ENCODE measurements around the gene ANKH.

ANKH gene

DNA sequence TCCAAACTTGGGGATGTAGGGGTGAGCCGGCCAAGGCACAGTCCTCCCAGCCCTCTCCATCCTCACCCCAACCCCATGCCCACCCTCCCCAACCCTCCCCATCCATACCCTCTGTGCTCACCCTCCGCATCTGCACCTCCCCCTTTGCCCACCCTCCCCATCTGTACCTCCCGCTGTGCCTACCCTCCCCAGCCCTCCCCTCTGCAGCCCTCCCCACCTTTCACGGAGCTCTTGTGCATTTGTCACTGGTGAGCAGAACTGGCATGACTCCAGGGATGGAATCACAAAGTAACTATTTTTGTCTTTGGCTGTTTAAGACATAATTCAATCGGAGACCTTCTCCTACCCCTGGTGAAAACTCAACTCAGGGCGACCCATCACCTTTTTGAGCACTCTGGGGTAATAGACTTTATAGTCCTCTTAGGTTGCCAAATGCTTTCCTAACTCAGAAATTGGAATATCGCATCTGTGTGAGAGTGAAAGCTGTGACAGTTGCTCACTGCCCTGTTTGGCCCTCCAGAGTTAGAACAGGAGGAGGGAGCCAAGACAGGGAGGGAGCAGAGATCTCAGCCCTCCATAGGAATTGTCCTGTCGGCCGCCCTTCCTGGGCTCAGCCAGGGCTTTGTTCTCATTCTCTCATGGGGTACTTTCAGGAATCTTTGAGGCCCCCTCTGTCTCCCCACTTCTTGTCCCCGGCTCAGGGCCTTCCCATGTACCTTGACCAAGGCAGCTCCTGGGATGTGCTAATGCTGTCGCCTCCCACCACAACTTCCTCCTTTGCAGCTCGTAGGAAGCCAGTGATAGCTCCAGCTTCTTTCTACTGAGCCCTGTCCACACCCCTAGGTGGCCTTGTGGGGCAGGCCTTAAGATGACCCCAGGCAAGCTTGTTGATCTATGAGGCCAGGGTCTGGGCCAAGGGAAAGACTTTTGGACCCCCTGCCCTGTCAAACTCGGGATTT, 170.8 kb downstream of the ANKH start:
- TF ChIP-seq BACH2 (CRISPR knock-in tag; IDR thresholded peaks at IDR 0.05; ENCODE audit: borderline replicate concordance) = no peak
- TF ChIP-seq ZFP30 (CRISPR knock-in tag; IDR thresholded peaks at IDR 0.05) = no peak
- TF ChIP-seq GLIS3 (CRISPR knock-in tag; IDR thresholded peaks at IDR 0.05) = no peak
- no peak for TF ChIP-seq TCF4 (CRISPR knock-in tag; IDR thresholded peaks at IDR 0.05; ENCODE audit: borderline replicate concordance)
- no peak for TF ChIP-seq OSR1 (CRISPR knock-in tag; IDR thresholded peaks at IDR 0.05)
- TF ChIP-seq PPARA (CRISPR knock-in tag; IDR thresholded peaks at IDR 0.05; ENCODE audit: borderline replicate concordance) = no peak
- TF ChIP-seq ISL1 (CRISPR knock-in tag; IDR thresholded peaks at IDR 0.05) = no peak
- TF ChIP-seq, protein P1, sequence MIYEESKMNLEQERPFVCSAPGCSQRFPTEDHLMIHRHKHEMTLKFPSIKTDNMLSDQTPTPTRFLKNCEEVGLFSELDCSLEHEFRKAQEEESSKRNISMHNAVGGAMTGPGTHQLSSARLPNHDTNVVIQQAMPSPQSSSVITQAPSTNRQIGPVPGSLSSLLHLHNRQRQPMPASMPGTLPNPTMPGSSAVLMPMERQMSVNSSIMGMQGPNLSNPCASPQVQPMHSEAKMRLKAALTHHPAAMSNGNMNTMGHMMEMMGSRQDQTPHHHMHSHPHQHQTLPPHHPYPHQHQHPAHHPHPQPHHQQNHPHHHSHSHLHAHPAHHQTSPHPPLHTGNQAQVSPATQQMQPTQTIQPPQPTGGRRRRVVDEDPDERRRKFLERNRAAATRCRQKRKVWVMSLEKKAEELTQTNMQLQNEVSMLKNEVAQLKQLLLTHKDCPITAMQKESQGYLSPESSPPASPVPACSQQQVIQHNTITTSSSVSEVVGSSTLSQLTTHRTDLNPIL (CRISPR knock-in tag; IDR thresholded peaks at IDR 0.05; ENCODE audit: low read depth) = no peak
- no peak for TF ChIP-seq ZFP3 (CRISPR knock-in tag; IDR thresholded peaks at IDR 0.05)
- TF ChIP-seq TOX (CRISPR knock-in tag; IDR thresholded peaks at IDR 0.05; ENCODE audit: borderline replicate concordance) = no peak
- TF ChIP-seq ARNTL (CRISPR knock-in tag; IDR thresholded peaks at IDR 0.05; ENCODE audit: borderline replicate concordance, low read depth) = no peak
- ATAC-seq = no peak; the same call in 1 of the 3 replicates

DNA sequence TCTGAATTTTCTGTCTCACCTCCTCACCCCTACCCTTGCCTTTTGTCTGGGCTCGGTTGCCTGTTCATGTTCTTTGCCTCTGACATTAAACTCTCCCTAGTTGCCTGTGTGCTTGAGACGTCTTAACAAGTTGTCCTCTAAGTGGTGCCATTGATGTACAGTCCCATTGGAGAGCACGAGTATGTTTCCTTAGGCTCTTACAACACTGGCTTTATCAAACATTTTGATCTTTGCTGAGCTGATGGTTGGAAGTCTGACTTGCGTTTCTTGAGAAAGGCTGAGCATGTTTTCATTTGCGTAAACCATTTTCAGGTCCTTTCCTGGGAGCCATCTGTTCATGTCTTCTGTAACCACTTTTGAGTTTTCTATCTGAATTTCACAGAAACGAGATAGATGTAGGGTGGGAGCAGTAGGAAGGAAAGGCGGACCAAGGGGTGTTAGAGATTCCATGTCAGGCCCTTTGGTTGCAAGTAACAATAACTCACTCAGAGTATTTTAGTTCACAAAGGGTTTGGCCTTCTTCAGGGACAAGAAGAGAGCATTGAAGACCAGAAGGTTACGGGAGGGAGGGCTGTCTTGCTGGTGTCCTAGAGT, 171.7 kb downstream of the ANKH start:
- TF ChIP-seq GLIS3 (CRISPR knock-in tag; IDR thresholded peaks at IDR 0.05) (no peak), TOX (CRISPR knock-in tag; IDR thresholded peaks at IDR 0.05; ENCODE audit: borderline replicate concordance) (no peak), CSDC2 (CRISPR knock-in tag; IDR thresholded peaks at IDR 0.05) (no peak), ZFP30 (CRISPR knock-in tag; IDR thresholded peaks at IDR 0.05) (no peak), RARB (CRISPR knock-in tag; IDR thresholded peaks at IDR 0.05) (no peak), ZC3H10 (CRISPR knock-in tag; IDR thresholded peaks at IDR 0.05) (no peak), PPARA (CRISPR knock-in tag; IDR thresholded peaks at IDR 0.05; ENCODE audit: borderline replicate concordance) (no peak), ARNTL (CRISPR knock-in tag; IDR thresholded peaks at IDR 0.05; ENCODE audit: borderline replicate concordance, low read depth) (no peak), ESRRG (CRISPR knock-in tag; IDR thresholded peaks at IDR 0.05) (no peak), ZNF565 (CRISPR knock-in tag; conservative IDR thresholded peaks at IDR 0.05; ENCODE audit: low read depth) (no peak), TCF4 (CRISPR knock-in tag; IDR thresholded peaks at IDR 0.05; ENCODE audit: borderline replicate concordance) (no peak), ZNF70 (CRISPR knock-in tag; IDR thresholded peaks at IDR 0.05) (no peak)
- TF ChIP-seq, protein P2, sequence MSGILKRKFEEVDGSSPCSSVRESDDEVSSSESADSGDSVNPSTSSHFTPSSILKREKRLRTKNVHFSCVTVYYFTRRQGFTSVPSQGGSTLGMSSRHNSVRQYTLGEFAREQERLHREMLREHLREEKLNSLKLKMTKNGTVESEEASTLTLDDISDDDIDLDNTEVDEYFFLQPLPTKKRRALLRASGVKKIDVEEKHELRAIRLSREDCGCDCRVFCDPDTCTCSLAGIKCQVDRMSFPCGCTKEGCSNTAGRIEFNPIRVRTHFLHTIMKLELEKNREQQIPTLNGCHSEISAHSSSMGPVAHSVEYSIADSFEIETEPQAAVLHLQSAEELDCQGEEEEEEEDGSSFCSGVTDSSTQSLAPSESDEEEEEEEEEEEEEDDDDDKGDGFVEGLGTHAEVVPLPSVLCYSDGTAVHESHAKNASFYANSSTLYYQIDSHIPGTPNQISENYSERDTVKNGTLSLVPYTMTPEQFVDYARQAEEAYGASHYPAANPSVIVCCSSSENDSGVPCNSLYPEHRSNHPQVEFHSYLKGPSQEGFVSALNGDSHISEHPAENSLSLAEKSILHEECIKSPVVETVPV (CRISPR knock-in tag; IDR thresholded peaks at IDR 0.05) = no peak
- TF ChIP-seq, protein P1 (CRISPR knock-in tag; IDR thresholded peaks at IDR 0.05; ENCODE audit: low read depth) = no peak
- TF ChIP-seq, protein P3, sequence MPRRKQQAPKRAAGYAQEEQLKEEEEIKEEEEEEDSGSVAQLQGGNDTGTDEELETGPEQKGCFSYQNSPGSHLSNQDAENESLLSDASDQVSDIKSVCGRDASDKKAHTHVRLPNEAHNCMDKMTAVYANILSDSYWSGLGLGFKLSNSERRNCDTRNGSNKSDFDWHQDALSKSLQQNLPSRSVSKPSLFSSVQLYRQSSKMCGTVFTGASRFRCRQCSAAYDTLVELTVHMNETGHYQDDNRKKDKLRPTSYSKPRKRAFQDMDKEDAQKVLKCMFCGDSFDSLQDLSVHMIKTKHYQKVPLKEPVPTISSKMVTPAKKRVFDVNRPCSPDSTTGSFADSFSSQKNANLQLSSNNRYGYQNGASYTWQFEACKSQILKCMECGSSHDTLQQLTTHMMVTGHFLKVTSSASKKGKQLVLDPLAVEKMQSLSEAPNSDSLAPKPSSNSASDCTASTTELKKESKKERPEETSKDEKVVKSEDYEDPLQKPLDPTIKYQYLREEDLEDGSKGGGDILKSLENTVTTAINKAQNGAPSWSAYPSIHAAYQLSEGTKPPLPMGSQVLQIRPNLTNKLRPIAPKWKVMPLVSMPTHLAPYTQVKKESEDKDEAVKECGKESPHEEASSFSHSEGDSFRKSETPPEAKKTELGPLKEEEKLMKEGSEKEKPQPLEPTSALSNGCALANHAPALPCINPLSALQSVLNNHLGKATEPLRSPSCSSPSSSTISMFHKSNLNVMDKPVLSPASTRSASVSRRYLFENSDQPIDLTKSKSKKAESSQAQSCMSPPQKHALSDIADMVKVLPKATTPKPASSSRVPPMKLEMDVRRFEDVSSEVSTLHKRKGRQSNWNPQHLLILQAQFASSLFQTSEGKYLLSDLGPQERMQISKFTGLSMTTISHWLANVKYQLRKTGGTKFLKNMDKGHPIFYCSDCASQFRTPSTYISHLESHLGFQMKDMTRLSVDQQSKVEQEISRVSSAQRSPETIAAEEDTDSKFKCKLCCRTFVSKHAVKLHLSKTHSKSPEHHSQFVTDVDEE (CRISPR knock-in tag; IDR thresholded peaks at IDR 0.05) = no peak
- TF ChIP-seq, protein P4, sequence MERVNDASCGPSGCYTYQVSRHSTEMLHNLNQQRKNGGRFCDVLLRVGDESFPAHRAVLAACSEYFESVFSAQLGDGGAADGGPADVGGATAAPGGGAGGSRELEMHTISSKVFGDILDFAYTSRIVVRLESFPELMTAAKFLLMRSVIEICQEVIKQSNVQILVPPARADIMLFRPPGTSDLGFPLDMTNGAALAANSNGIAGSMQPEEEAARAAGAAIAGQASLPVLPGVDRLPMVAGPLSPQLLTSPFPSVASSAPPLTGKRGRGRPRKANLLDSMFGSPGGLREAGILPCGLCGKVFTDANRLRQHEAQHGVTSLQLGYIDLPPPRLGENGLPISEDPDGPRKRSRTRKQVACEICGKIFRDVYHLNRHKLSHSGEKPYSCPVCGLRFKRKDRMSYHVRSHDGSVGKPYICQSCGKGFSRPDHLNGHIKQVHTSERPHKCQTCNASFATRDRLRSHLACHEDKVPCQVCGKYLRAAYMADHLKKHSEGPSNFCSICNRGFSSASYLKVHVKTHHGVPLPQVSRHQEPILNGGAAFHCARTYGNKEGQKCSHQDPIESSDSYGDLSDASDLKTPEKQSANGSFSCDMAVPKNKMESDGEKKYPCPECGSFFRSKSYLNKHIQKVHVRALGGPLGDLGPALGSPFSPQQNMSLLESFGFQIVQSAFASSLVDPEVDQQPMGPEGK (CRISPR knock-in tag; IDR thresholded peaks at IDR 0.05; ENCODE audit: borderline replicate concordance) = no peak
- ATAC-seq = no peak

Measured in SK-N-SH treated with all-trans-retinoic acid at 6 μM for 48 hours (cell line).